ENCODE results near the gene AIFM2.

- TF ChIP-seq POLR2A (IDR thresholded peaks at IDR 0.05) (no peak), CTCF (IDR thresholded peaks at IDR 0.05) (no peak)
Observed at GRCh38 chr10:70088308-70088698, 44.3 kb downstream of the AIFM2 start.

Measured in testis (tissue), 2 donors.